Measurements from ENCODE around the gene ANKRD55. TPM values are rescaled to one million over a fixed set of nuclear protein-coding genes. Genes with fewer than 3 reads are reported as not detected.
A peak's percentile ranks its signal among the peaks of the same experiment; 100 is the strongest.

ANKRD55 gene
- total RNA-seq, 4 donors from 2014 or later, result 0.17 to 0.37 (median 0.32) TPM; not detected in 1

DNA sequence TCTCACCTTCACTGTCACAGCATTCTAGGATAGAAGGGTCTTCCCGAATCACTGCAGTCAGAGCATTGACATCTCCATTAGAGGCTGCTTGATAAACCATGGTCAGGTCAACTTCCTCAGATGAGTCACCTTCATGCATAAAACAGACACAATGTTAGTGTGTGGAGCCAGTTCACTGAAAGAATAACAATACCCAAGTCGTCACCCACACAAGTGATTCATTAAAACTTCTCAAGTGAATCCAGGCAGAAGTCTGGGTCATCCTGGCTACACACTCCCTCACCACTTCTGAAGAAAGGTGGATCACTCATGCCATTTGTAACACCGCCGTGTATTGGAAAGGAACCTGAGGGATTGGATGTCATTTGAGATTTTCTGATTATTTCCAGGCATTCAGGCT lies 49.6 kb downstream of the ANKRD55 start:
- 59 to 79% methylated on average over 4 of the region's 4 CpGs for WGBS, 2 donors

DNA sequence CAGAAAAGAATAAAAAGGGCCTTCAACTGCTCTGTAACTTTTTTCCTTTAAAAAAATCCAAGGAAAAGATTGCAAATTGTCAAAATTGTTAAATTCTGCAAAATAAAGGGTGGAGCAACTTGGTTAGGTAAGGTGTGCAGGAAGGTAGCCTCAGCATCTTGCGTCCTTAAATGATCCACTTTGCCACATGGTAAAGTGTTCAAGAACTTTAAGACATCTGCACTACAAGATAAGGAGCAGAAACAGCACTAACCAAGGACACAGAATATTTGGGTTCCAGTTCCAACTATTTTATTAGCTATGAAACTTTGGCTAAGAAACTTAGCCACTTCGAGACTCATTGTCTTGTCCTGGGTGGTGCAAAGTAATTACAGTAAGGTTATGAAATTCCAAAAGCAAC lies 53.7 kb downstream of the ANKRD55 start:
- WGBS, 2 donors, result 57 to 60% methylated on average over 2 of the region's 2 CpGs
- intact Hi-C loops (cut with DNase I; ENCODE audit: low total_unique reads), result no loop called here
- DNase-seq (ENCODE audit: low spot score in 2 of 2), result no peak
- TF ChIP-seq, protein P1, sequence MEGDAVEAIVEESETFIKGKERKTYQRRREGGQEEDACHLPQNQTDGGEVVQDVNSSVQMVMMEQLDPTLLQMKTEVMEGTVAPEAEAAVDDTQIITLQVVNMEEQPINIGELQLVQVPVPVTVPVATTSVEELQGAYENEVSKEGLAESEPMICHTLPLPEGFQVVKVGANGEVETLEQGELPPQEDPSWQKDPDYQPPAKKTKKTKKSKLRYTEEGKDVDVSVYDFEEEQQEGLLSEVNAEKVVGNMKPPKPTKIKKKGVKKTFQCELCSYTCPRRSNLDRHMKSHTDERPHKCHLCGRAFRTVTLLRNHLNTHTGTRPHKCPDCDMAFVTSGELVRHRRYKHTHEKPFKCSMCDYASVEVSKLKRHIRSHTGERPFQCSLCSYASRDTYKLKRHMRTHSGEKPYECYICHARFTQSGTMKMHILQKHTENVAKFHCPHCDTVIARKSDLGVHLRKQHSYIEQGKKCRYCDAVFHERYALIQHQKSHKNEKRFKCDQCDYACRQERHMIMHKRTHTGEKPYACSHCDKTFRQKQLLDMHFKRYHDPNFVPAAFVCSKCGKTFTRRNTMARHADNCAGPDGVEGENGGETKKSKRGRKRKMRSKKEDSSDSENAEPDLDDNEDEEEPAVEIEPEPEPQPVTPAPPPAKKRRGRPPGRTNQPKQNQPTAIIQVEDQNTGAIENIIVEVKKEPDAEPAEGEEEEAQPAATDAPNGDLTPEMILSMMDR (IDR thresholded peaks at IDR 0.05), result no peak
- TF ChIP-seq POLR2A (IDR thresholded peaks at IDR 0.05), result no peak
- H3K4me3 ChIP-seq (ENCODE audit: low read depth, poor library complexity, severe bottlenecking), result no peak overlapping the region

More for the DNA sequence above, 49.6 kb downstream of the ANKRD55 start:
- intact Hi-C loops (cut with DNase I; ENCODE audit: low total_unique reads), result no loop called here
- no peak for DNase-seq (ENCODE audit: low spot score in 2 of 2)
- H3K4me3 ChIP-seq (ENCODE audit: low read depth, poor library complexity, severe bottlenecking), result no peak overlapping the region
- no peak for TF ChIP-seq POLR2A (IDR thresholded peaks at IDR 0.05)
- TF ChIP-seq, protein P1 (IDR thresholded peaks at IDR 0.05), result no peak

DNA sequence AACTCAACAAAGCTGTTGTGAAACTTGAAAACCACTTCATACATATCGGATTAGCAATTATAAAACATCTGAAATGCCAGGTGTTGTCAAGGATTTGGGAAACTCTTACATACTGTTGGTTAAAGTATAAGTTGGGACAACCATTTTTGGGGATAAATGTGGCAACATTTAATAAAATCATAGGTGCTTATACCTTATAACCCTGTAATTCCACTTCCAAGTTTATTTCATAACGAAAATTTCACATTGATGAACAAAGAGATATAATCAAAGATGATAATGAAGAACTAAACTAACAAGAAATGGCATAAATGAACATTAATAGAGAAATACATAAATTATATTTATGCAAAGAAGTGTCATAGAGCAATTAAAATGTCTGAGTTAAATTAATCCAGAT lies 54.3 kb downstream of the ANKRD55 start:
- intact Hi-C loops (cut with DNase I; ENCODE audit: low total_unique reads), result no loop called here
- H3K4me3 ChIP-seq (ENCODE audit: low read depth, poor library complexity, severe bottlenecking), result no peak overlapping the region
- WGBS, 2 donors, result 74 to 85% methylated on average over 2 of the region's 2 CpGs
- TF ChIP-seq, protein P1 (IDR thresholded peaks at IDR 0.05), result no peak
- TF ChIP-seq POLR2A (IDR thresholded peaks at IDR 0.05), result no peak
- no peak for DNase-seq (ENCODE audit: low spot score in 2 of 2)

DNA sequence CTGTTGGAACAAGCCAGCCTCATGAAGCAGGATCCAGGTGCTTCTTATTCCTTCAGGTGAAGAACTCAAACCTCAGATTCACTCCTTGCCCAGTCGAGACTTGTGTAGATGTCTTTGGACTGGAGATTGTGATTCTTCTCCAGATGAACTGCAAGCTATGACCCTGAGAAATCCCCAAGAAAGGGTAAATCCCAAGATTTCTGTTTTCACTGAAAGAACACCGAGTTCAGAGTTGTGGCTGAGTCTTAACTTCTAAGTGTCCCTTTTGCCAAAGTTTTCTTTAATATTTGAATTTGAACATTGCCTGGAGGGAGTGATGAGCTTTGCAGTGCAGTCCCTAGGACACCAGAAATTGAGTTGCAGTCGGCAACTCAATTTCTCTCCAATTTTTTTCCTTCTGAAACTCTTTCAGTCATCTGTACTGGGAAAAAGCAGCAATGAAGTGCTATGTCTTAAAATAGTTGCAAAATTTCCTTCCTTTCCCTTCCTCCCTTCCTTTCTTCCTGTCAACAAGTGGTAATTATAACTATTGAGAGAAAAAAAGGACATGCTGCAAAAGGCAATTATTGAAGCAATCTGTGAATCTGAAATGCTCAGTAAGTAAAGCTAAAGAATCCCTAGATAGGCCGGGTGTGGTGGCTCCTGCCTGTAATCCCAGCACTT lies 56.1 kb downstream of the ANKRD55 start:
- H3K4me3 ChIP-seq (ENCODE audit: low read depth, poor library complexity, severe bottlenecking), result no peak overlapping the region
- TF ChIP-seq, protein P1 (IDR thresholded peaks at IDR 0.05), result no peak
- no peak for TF ChIP-seq POLR2A (IDR thresholded peaks at IDR 0.05)
- intact Hi-C loops (cut with DNase I; ENCODE audit: low total_unique reads), result no loop called here
- no peak for DNase-seq (ENCODE audit: low spot score in 2 of 2)
- WGBS, 2 donors, result 41 to 44% methylated on average over 4 of the region's 4 CpGs

DNA sequence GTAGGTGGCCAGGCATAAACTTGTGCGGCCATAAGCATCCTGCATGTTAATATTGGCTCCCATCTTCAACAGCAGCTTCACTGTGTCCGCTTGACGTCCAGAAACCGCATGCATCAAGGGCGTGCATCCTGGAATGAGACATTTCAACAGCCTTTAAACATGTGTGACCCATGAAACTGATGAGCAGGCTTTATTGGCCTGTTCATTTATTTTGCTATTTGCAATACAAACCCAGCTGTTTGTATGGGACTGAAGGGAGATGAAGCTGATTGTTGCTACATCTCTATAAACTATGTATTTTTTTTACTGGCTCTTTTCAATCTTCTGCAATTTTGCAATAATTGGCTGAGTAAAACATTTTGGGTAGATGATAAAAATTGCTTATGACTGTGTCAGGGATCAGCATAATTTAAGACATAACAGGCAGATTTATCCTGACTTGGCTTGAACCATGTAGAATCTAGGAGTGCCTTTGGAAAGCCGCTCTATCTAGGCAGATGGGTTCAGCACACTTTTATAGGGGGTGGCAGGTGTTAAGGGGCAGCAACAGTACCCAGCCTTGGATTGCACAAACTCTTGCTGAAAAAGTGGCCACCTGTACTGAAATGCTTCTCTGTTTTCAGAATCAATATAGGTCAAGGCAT lies 56.9 kb downstream of the ANKRD55 start:
- intact Hi-C loops (cut with DNase I; ENCODE audit: low total_unique reads), result no loop called here
- WGBS, 2 donors, result 65 to 71% methylated on average over 6 of the region's 6 CpGs

More for the DNA sequence above, 56.9 kb downstream of the ANKRD55 start:
- H3K4me3 ChIP-seq (ENCODE audit: low read depth, poor library complexity, severe bottlenecking), result no peak overlapping the region
- peak; percentile 60 to 88 for DNase-seq (ENCODE audit: low spot score in 2 of 2)
- TF ChIP-seq, protein P1 (IDR thresholded peaks at IDR 0.05), result no peak
- no peak for TF ChIP-seq POLR2A (IDR thresholded peaks at IDR 0.05)

Data from lower leg skin (tissue), 4 donors.